MM.1S (cell line): ENCODE data around the gene MAGI1.

Source experiments
- CTCF ChIP-seq: fragments of 300-600 bp; sonication (generic); IDR thresholded peaks from 2 replicates; pipeline ENCODE4 v1.5.1; 2016; ENCODE audit warnings: antibody characterized with exemption, low read length, mixed read lengths
- EZH2 ChIP-seq: fragments of 300-600 bp; sonication (generic); optimal IDR thresholded peaks from 2 replicates; pipeline ENCODE3; 2017; ENCODE audit warnings: low read depth, mild to moderate bottlenecking, antibody characterized with exemption, low read length, mixed read lengths

GRCh38 chr3:65484964-65485363, 553.8 kb downstream of the MAGI1 start:
- TF ChIP-seq CTCF, result no peak
- no peak for TF ChIP-seq EZH2
